ENCODE measurements around the gene OR2D2. TPM values are rescaled to one million over a fixed set of nuclear protein-coding genes. Genes with fewer than 3 reads are reported as not detected.

OR2D2 gene
- total RNA-seq, 2 experiments from 2014 or later = 1.4 to 3.2 TPM

GRCh38 chr11:6927030-6927617 is 34.8 kb upstream of the OR2D2 start:
- peak; percentile 94 for DNase-seq (ENCODE audit: low spot score)
- Histone ChIP-seq H3K9me3 (ENCODE audit: low read length) (no peaks in the 10 kb centered on the region; the same call in 1 of the 2 replicates), H3K4me3 (ENCODE audit: low read depth, low read length, poor library complexity, severe bottlenecking) (peak overlapping the region; percentile 95), H3K4me2 (ENCODE audit: low read length) (peak overlapping the region; percentile 90), H4K20me1 (ENCODE audit: insufficient read depth, low read length) (no peaks in the 10 kb centered on the region), H3K4me1 (ENCODE audit: insufficient read depth, low read length, poor library complexity, severe bottlenecking) (peaks cover 44% of the 10 kb centered on the region), H3K36me3 (ENCODE audit: insufficient read depth, low read length) (peaks cover 53% of the 10 kb centered on the region), H3K9me2 (ENCODE audit: insufficient read depth, low read length) (no peaks in the 10 kb centered on the region), H2AFZ (ENCODE audit: low read length) (peak overlapping the region; percentile 81; the same call in 1 of the 2 replicates), H3K27ac (ENCODE audit: low read depth, low read length, poor library complexity, severe bottlenecking) (peak overlapping the region; percentile 95), H3K79me2 (ENCODE audit: insufficient read depth, low read depth, low read length) (peaks cover 48% of the 10 kb centered on the region)
- intact Hi-C loops (cut with micrococcal nuclease; ENCODE audit: unreplicated experiment) = loop anchor here (1.0 to 10.0 kb wide), 5 partner anchors 244 to 692 kb away; partner anchors contain the start of genes CNGA4, FHIP1B, ILK and MRPL17
- ChIA-PET POLR2A (interaction anchor here (0.6 to 5.3 kb wide), 10 partner anchors 10 to 597 kb away, joined by 3 to 43 read pairs (median 4); no protein-coding TSS in a partner anchor), CTCF (ENCODE audit: unreplicated experiment) (interaction anchor here (0.6 kb wide), 1 partner anchor 1356 kb away, joined by 4 read pairs; no protein-coding TSS in a partner anchor)
- TF ChIP-seq CTCF (conservative IDR thresholded peaks at IDR 0.05; ENCODE audit: low read length) (no peak), EZH2phosphoT487 (IDR thresholded peaks at IDR 0.05; ENCODE audit: borderline replicate concordance, low read depth, low read length) (no peak)
- BruUV-seq (replicated peaks) = no TSS peak

GRCh38 chr11:6926208-6927029 is 34.1 kb upstream of the OR2D2 start, which contains the start of gene ZNF215:
Gene ZNF215 (plus strand): TSS chr11:6926426. CDS start chr11:6932273, 5,847 bp downstream.
- CTCF ChIA-PET (ENCODE audit: unreplicated experiment) = interaction anchor here (0.6 to 1.0 kb wide), 4 partner anchors 8 to 1355 kb away, joined by 3 to 4 read pairs (median 3); no protein-coding TSS in a partner anchor
- H3K27ac ChIP-seq (ENCODE audit: low read depth, low read length, poor library complexity, severe bottlenecking) = peak within 1 kb of the TSS; percentile 95
- intact Hi-C loops (cut with micrococcal nuclease; ENCODE audit: unreplicated experiment) = loop anchor here (1.0 to 10.0 kb wide), 5 partner anchors 244 to 692 kb away; partner anchors contain the start of genes CNGA4, FHIP1B, ILK and MRPL17
- H3K9me3 ChIP-seq (ENCODE audit: low read length) = no peaks in the 10 kb centered on the region
- H3K4me2 ChIP-seq (ENCODE audit: low read length) = peak within 1 kb of the TSS; percentile 90
- DNase-seq (ENCODE audit: low spot score) = peak; percentile 94
- POLR2A ChIA-PET = interaction anchor here (0.6 to 5.3 kb wide), 9 partner anchors 11 to 545 kb away, joined by 3 to 43 read pairs (median 5); partner anchors contain the start of gene SMPD1
- peaks cover 37% of the 10 kb centered on the region for H3K4me1 ChIP-seq (ENCODE audit: insufficient read depth, low read length, poor library complexity, severe bottlenecking)
- no peaks in the 10 kb centered on the region for H3K9me2 ChIP-seq (ENCODE audit: insufficient read depth, low read length)
- H3K79me2 ChIP-seq (ENCODE audit: insufficient read depth, low read depth, low read length) = peaks cover 41% of the 10 kb centered on the region
- H4K20me1 ChIP-seq (ENCODE audit: insufficient read depth, low read length) = no peaks in the 10 kb centered on the region
- TF ChIP-seq CTCF (conservative IDR thresholded peaks at IDR 0.05; ENCODE audit: low read length) = no peak
- TF ChIP-seq EZH2phosphoT487 (IDR thresholded peaks at IDR 0.05; ENCODE audit: borderline replicate concordance, low read depth, low read length) = no peak
- H3K4me3 ChIP-seq (ENCODE audit: low read depth, low read length, poor library complexity, severe bottlenecking) = peak within 1 kb of the TSS; percentile 95
- peaks cover 46% of the 10 kb centered on the region for H3K36me3 ChIP-seq (ENCODE audit: insufficient read depth, low read length)
- H2AFZ ChIP-seq (ENCODE audit: low read length) = peak within 1 kb of the TSS; percentile 81
- no TSS peak for BruUV-seq (replicated peaks)

Measured in OCI-LY7 (cell line).